ENCODE data around the gene TNFRSF11A.

The TNFRSF11A gene

GRCh38 chr18:62386091-62386490, 61.0 kb downstream of the TNFRSF11A start:
- DNase-seq, result no peak

GRCh38 chr18:62386601-62387000, 61.5 kb downstream of the TNFRSF11A start:
- DNase-seq, result no peak

- no peak for DNase-seq
These were observed 62.1 kb downstream of the TNFRSF11A start for GRCh38 chr18:62387257-62387656.

- DNase-seq, result no peak
These were observed 64.0 kb downstream of the TNFRSF11A start for GRCh38 chr18:62388855-62389760.

- DNase-seq, result no peak
These were observed 64.8 kb downstream of the TNFRSF11A start for GRCh38 chr18:62389761-62390481.

GRCh38 chr18:62394006-62394763, 69.1 kb downstream of the TNFRSF11A start:
- DNase-seq, result no peak

GRCh38 chr18:62396381-62396780, 71.3 kb downstream of the TNFRSF11A start:
- no peak for DNase-seq

- DNase-seq, result no peak
These were observed 71.9 kb downstream of the TNFRSF11A start for GRCh38 chr18:62396967-62397366.

GRCh38 chr18:62398291-62398690, 73.2 kb downstream of the TNFRSF11A start:
- no peak for DNase-seq

GRCh38 chr18:62399276-62399675, 74.2 kb downstream of the TNFRSF11A start:
- DNase-seq, result no peak

GRCh38 chr18:62399781-62400308, 74.7 kb downstream of the TNFRSF11A start:
- no peak for DNase-seq

- no peak for DNase-seq
These were observed 75.8 kb downstream of the TNFRSF11A start for GRCh38 chr18:62400916-62401315.

GRCh38 chr18:62402342-62402948, 77.3 kb downstream of the TNFRSF11A start:
- DNase-seq, result no peak

- DNase-seq, result no peak
These were observed 78.0 kb downstream of the TNFRSF11A start for GRCh38 chr18:62403120-62403519.

- DNase-seq, result no peak
These were observed 79.8 kb downstream of the TNFRSF11A start for GRCh38 chr18:62404881-62405280.

GRCh38 chr18:62407660-62408059, 82.5 kb downstream of the TNFRSF11A start:
- DNase-seq, result no peak

GRCh38 chr18:62409821-62410220, 84.7 kb downstream of the TNFRSF11A start:
- DNase-seq, result no peak

- DNase-seq, result no peak
These were observed 87.3 kb downstream of the TNFRSF11A start for GRCh38 chr18:62412231-62412979.

GRCh38 chr18:62413206-62413605, 88.1 kb downstream of the TNFRSF11A start:
- DNase-seq, result no peak

GRCh38 chr18:62418258-62418657, 93.1 kb downstream of the TNFRSF11A start:
- no peak for DNase-seq

- no peak for DNase-seq
These were observed 95.0 kb downstream of the TNFRSF11A start for GRCh38 chr18:62420151-62420512.

Data from effector CD8-positive, alpha-beta T cell (primary cell).